Measurements from ENCODE around the gene ADPRH.

DNA sequence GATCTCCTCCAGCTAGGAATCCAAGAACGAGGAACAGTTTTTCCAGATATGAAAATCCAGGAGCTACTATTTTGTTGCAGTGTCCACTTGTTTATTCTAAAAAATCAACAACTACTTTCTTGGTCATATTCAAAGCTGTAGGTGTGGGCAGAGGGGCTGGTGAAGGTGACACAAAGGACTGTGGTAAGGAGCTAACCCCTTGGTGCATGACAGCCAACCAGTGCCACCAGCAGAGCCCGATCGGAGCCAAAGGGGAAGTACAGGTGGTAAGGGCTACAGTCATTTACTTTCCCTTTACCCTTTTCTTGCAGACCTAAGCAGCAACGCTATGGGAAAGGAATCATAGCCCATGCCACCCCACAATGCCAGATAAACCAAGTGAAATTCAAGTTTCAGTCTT, 49.1 kb downstream of the ADPRH start:
- TF ChIP-seq, protein P1, sequence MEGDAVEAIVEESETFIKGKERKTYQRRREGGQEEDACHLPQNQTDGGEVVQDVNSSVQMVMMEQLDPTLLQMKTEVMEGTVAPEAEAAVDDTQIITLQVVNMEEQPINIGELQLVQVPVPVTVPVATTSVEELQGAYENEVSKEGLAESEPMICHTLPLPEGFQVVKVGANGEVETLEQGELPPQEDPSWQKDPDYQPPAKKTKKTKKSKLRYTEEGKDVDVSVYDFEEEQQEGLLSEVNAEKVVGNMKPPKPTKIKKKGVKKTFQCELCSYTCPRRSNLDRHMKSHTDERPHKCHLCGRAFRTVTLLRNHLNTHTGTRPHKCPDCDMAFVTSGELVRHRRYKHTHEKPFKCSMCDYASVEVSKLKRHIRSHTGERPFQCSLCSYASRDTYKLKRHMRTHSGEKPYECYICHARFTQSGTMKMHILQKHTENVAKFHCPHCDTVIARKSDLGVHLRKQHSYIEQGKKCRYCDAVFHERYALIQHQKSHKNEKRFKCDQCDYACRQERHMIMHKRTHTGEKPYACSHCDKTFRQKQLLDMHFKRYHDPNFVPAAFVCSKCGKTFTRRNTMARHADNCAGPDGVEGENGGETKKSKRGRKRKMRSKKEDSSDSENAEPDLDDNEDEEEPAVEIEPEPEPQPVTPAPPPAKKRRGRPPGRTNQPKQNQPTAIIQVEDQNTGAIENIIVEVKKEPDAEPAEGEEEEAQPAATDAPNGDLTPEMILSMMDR (IDR thresholded peaks at IDR 0.05 in 2 of 3, conservative IDR thresholded peaks at IDR 0.05 in 1 of 3; ENCODE audit: borderline replicate concordance in 1 of 3, insufficient read depth in 1 of 3, low read depth in 2 of 3, low read length in 2 of 3), result no peak
- TF ChIP-seq EZH2 (IDR thresholded peaks at IDR 0.05), result no peak
- TF ChIP-seq, protein P2, sequence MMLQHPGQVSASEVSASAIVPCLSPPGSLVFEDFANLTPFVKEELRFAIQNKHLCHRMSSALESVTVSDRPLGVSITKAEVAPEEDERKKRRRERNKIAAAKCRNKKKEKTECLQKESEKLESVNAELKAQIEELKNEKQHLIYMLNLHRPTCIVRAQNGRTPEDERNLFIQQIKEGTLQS (IDR thresholded peaks at IDR 0.05), result no peak
- TF ChIP-seq YY1 (IDR thresholded peaks at IDR 0.05; ENCODE audit: extremely low read depth, insufficient replicate concordance, low read depth, low read length), result no peak

All from HCT116 (cell line).